GM21786 (cell line): ENCODE results near the gene CERS6.

Experiments used
- ATAC-seq: cut with Tn5 transposase; IDR thresholded peaks from one replicate; pipeline ENCODE4 v1.9.1; 2021; ENCODE audit not compliant: unreplicated experiment

The CERS6 gene

GRCh38 chr2:168819050-168819715 lies 363.1 kb downstream of the CERS6 start:
- no peak for ATAC-seq

GRCh38 chr2:168819829-168820489 lies 363.9 kb downstream of the CERS6 start:
- no peak for ATAC-seq

GRCh38 chr2:168821577-168821976 lies 365.5 kb downstream of the CERS6 start:
- no peak for ATAC-seq

GRCh38 chr2:168821992-168822391 lies 365.9 kb downstream of the CERS6 start:
- no peak for ATAC-seq
